Measurements from ENCODE around the gene CTNNBL1.

Gene CTNNBL1

DNA sequence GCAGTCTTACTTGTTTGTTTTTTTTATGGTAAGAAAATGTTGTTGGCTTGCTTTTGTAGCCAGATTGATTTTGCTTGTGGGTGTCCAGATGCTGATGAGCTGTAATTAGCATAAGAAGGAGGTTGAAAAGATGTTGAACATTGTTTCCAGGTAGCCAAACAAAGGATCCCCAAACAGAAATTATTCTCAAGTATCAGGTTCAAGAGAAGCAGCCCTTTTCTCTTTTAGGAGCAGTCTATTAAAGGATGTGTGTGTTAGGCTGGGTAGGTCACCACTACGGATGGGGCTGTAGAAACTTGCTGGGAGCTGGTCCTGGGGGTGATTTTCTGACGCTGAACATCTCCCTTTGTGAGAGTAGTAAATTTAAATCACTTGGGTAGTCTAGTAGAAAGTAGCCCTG, 122.2 kb downstream of the CTNNBL1 start:
- no peak for DNase-seq (ENCODE audit: low read depth in 2 of 2)

GRCh38 chr20:37816726-37817125, 122.9 kb downstream of the CTNNBL1 start:
- no peak for DNase-seq (ENCODE audit: low read depth in 2 of 2)

DNA sequence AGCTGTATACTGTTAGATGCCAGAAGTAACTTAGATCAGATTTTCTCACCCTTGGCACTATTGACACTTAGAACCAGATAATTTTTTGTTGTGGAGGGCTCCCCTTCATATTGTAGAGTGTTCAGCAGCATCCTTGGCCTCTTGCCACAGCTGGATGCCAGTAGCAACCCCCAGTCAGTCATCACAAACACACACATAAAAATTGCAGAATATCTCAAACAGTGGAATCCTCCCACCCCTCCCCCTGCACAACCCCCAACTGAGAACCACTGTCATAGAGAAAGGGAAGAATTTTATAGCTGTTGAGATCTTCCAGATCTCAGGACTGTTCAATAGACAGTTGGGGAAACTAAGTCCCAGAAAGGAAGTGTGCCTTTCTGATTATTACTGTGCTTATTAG, 127.9 kb downstream of the CTNNBL1 start:
- no peak for DNase-seq (ENCODE audit: low read depth in 2 of 2)

DNA sequence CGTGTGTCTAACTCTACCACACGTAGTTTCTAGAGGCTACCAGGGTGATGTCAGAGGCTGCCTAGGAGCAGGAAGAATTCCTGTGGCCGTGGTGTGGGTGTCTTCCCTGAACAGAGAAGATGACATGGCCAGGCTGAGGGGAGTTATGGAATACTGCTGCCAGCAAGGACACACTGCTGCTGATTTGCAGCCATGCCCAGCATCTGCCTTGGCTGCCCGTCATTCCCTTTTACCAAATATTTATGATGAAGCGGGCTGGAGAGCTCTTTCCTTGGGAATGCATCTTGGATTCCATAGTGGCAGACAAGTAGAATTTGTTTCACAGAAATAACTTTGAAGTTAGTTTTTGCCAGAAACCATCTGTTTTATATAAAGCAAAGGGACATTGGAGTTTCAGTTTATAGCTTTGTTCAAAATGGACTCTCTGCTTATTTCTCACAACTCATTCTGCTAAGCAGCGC, 128.3 kb downstream of the CTNNBL1 start:
- DNase-seq (ENCODE audit: low read depth in 2 of 2), result no peak

- no peak for DNase-seq (ENCODE audit: low read depth in 2 of 2)
These were observed 129.6 kb downstream of the CTNNBL1 start for GRCh38 chr20:37823296-37823980.

GRCh38 chr20:37827605-37828004, 133.8 kb downstream of the CTNNBL1 start:
- no peak for DNase-seq (ENCODE audit: low read depth in 2 of 2)

DNA sequence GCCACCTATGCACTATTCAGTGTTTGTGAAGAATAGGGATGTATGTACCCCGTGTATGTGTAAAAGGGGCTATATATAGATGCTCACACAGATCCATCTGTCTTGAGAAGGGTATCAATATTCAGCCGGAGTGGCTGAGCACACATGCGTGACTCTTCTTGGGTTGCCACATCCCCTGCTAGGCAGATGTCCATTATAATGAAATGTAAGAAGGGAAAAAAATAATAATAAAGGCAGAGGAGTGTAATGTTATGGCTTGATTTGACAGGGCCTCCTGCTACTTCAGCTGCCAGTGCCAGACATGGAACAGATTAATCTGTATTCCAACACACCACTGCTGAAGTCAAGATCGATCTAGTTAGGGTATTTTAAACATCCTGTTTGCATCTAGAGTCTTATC, 134.9 kb downstream of the CTNNBL1 start:
- no peak for DNase-seq (ENCODE audit: low read depth in 2 of 2)

DNA sequence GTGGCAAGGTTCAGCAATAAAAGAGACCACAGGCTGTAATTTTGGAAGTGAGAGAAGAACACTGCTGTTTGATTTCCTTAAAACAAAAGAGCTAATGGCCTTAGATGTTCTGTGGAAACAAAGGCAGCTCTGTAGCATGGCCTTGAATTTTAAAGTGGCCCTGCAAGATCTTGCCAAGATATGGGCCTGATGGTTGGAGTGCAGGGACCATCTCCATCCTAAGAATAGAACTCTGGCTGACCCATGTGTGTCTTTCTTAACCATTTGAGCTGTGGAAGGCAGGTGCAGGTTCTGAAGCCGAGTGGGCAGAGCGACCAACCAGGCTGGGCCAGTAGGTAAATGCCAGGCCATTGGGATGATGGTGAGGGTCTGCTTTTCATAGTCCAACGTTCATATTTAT, 135.3 kb downstream of the CTNNBL1 start:
- DNase-seq (ENCODE audit: low read depth in 2 of 2), result no peak

DNA sequence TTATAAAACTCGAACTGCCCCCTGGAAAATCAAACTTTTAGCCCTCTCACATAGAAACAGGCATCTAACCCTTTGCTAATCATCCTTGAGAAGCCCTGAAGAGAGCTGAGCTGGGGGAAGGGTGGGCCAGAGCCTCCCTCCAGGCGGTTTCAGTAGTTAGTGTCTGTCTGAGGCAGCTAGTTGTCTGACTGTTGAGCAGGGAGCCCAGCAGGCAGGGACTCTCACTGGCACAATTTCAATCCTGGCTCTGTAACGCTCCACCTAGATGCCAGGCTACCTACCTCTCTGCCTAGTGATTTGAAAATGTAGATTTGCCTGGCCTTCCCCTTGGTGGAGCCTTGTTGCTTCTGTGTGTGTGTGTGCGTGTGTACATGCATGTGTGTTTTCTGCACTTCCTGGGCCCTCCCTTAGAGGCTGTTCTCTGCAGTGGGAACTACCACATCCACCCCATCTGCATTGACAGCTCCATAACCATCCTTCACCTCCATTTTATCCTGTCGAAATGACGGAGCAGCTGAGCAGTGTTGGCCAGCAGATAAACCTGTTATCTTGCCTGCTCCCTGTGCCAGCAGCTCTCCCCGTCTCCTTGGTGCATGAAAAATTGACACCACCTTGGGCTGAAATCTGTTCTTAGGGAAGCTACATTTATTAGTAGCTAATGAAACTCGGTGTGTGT, 139.5 kb downstream of the CTNNBL1 start:
- DNase-seq (ENCODE audit: low read depth in 2 of 2), result no peak

GRCh38 chr20:37836926-37837325, 143.1 kb downstream of the CTNNBL1 start:
- no peak for DNase-seq (ENCODE audit: low read depth in 2 of 2)

GRCh38 chr20:37837924-37838323, 144.1 kb downstream of the CTNNBL1 start:
- DNase-seq (ENCODE audit: low read depth in 2 of 2), result no peak

- no peak for DNase-seq (ENCODE audit: low read depth in 2 of 2)
These were observed 145.1 kb downstream of the CTNNBL1 start for GRCh38 chr20:37838769-37839431.

GRCh38 chr20:37839432-37839827, 145.6 kb downstream of the CTNNBL1 start:
- no peak for DNase-seq (ENCODE audit: low read depth in 2 of 2)

DNA sequence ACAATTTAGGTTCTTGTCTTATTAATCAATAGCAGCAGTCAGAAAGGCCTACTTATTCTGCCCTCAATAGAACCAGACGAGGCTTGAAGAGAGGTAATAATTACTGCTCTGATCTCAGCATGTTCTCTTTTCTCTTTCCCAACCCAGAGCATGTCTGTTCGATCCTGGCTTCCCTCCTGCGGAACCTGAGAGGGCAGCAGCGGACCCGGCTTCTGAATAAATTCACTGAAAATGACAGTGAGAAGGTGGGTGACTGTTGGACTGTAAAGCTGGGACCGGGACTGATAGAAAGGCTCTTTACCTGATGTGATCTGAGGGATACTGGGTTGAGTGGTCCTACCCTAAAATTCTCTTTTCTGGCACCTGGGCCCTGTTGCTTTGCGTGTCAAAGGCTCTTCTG, 146.1 kb downstream of the CTNNBL1 start:
- no peak for DNase-seq (ENCODE audit: low read depth in 2 of 2)

DNA sequence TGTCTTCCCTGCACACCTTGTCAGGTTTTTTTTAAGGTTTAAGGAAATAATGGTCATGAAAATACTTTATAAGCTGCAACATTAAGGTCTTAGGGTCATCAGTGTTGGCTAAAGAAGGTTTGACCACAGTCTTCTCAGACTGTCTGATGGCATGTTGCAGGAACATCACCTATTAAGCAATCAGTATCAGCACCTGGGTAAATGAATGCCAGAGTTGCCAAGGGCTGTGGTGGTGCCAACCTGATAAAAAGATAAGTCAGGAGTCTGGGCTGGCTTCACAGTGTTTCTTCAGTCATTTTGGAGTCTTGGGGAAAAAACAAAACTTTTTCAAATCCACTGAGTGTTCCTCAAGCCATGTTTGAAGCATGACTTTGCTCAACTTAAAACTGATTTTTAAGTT, 147.6 kb downstream of the CTNNBL1 start:
- DNase-seq (ENCODE audit: low read depth in 2 of 2), result no peak

DNA sequence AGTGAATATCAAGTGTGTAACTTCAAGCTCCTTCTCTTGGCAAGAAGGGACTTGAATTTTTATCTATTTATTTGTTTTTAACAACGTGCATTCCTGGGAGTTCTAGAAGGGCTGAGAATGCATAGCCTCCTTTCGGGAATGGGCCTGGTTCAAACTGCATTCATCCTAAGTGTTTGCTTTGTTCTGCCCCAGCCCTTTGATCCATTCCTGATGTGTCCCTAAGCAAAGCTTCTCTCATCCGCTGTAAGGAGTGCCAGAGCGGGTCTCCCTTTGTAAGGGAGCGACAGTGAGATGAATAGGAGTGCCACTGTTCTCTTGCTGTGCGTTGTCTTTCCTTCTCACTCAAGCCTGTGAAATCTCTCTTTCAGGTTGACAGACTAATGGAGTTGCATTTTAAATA, 148.1 kb downstream of the CTNNBL1 start:
- no peak for DNase-seq (ENCODE audit: low read depth in 2 of 2)

- no peak for DNase-seq (ENCODE audit: low read depth in 2 of 2)
These were observed 151.4 kb downstream of the CTNNBL1 start for GRCh38 chr20:37845241-37845681.

- no peak for DNase-seq (ENCODE audit: low read depth in 2 of 2)
These were observed 152.0 kb downstream of the CTNNBL1 start for GRCh38 chr20:37845878-37846277.

- DNase-seq (ENCODE audit: low read depth in 2 of 2), result no peak
These were observed 152.7 kb downstream of the CTNNBL1 start for GRCh38 chr20:37846573-37846972.

- no peak for DNase-seq (ENCODE audit: low read depth in 2 of 2)
These were observed 154.9 kb downstream of the CTNNBL1 start for GRCh38 chr20:37848706-37849105.

- DNase-seq (ENCODE audit: low read depth in 2 of 2), result no peak
These were observed 155.3 kb downstream of the CTNNBL1 start for GRCh38 chr20:37849156-37849555.

DNA sequence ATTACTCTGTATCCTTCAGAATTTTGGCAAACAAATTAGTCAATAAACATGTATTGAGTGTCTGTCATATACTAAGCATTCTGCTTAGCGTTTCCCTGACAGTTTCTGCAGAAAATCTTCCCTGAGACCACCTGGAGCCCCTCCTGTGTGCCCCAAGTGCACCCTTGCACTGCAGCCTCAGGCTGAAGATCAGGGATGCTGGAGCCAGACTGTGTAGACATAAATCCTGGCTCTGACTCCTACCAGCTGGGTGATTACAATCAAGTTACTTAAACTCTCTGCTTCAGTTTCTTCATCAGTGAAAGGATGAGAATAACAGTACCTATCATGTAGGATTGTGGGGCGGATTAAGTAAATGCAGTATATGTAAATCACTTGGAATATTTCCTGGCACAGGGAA, 155.7 kb downstream of the CTNNBL1 start:
- no peak for DNase-seq (ENCODE audit: low read depth in 2 of 2)

GRCh38 chr20:37850036-37850592, 156.3 kb downstream of the CTNNBL1 start:
- DNase-seq (ENCODE audit: low read depth in 2 of 2), result no peak
